Vein endothelial cell (primary cell): ENCODE results near the gene OPRM1. TPM values are rescaled to one million over a fixed set of nuclear protein-coding genes. Genes with fewer than 3 reads are reported as not detected.

Source experiments
- total RNA-seq: library from RNA; depleted of rRNA; stranded (reverse); fragments of >200 nt; gene quantifications from 2 replicates; pipeline ENCODE4 v1.2.3, GENCODE V29; 2012

OPRM1 gene
- not detected in 2 replicates for total RNA-seq

DNA sequence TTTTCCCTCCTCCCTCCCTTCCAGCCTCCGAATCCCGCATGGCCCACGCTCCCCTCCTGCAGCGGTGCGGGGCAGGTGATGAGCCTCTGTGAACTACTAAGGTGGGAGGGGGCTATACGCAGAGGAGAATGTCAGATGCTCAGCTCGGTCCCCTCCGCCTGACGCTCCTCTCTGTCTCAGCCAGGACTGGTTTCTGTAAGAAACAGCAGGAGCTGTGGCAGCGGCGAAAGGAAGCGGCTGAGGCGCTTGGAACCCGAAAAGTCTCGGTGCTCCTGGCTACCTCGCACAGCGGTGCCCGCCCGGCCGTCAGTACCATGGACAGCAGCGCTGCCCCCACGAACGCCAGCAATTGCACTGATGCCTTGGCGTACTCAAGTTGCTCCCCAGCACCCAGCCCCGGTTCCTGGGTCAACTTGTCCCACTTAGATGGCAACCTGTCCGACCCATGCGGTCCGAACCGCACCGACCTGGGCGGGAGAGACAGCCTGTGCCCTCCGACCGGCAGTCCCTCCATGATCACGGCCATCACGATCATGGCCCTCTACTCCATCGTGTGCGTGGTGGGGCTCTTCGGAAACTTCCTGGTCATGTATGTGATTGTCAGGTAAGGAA lies at the start of gene OPRM1:
Gene OPRM1, plus strand, starts transcription at position 10 of the 612 bp plus-strand sequence. Its CDS starts 305 bp downstream, at position 315.

